Measurements from ENCODE around the gene ZMYND11. TPM values are rescaled to one million over a fixed set of nuclear protein-coding genes. Genes with fewer than 3 reads are reported as not detected.

ZMYND11 gene
- total RNA-seq, 1 experiment from 2014 or later, result 40.3 TPM

GRCh38 chr10:137031-137430 is 1.8 kb downstream of the ZMYND11 start:
- no peaks in the 10 kb centered on the region for H3K27me3 Mint-ChIP-seq (ENCODE audit: unreplicated experiment)
- H3K4me1 Mint-ChIP-seq (ENCODE audit: low read depth, unreplicated experiment), result peaks cover 38% of the 10 kb centered on the region
- BruUV-seq (replicated peaks), result no TSS peak
- CTCF ChIA-PET, result no interaction called here
- H3K36me3 Mint-ChIP-seq (ENCODE audit: insufficient read depth, unreplicated experiment), result peaks cover 23% of the 10 kb centered on the region
- peak overlapping the region; percentile 74 for H3K4me3 Mint-ChIP-seq (ENCODE audit: low read depth, unreplicated experiment)
- TF ChIP-seq CTCF (IDR thresholded peaks at IDR 0.05; ENCODE audit: unreplicated experiment), result peak; percentile 59
- DNase-seq, result peak; percentile 46
- H3K27ac Mint-ChIP-seq (ENCODE audit: unreplicated experiment), result no peak overlapping the region
- no peaks in the 10 kb centered on the region for H3K9me3 Mint-ChIP-seq (ENCODE audit: low read depth, unreplicated experiment)
- intact Hi-C loops (cut with micrococcal nuclease; ENCODE audit: unreplicated experiment), result no loop called here

- TF ChIP-seq CTCF (IDR thresholded peaks at IDR 0.05; ENCODE audit: unreplicated experiment), result no peak
- peaks cover 23% of the 10 kb centered on the region for H3K36me3 Mint-ChIP-seq (ENCODE audit: insufficient read depth, unreplicated experiment)
- no peak overlapping the region for H3K4me3 Mint-ChIP-seq (ENCODE audit: low read depth, unreplicated experiment)
- BruUV-seq (replicated peaks), result TSS peak; percentile 15
- DNase-seq, result no peak
- H3K9me3 Mint-ChIP-seq (ENCODE audit: low read depth, unreplicated experiment), result no peaks in the 10 kb centered on the region
- H3K27ac Mint-ChIP-seq (ENCODE audit: unreplicated experiment), result no peak overlapping the region
- CTCF ChIA-PET, result no interaction called here
- intact Hi-C loops (cut with micrococcal nuclease; ENCODE audit: unreplicated experiment), result no loop called here
- peaks cover 36% of the 10 kb centered on the region for H3K4me1 Mint-ChIP-seq (ENCODE audit: low read depth, unreplicated experiment)
- H3K27me3 Mint-ChIP-seq (ENCODE audit: unreplicated experiment), result no peaks in the 10 kb centered on the region
These were observed 2.4 kb downstream of the ZMYND11 start for GRCh38 chr10:137606-138005.

- CTCF ChIA-PET, result no interaction called here
- intact Hi-C loops (cut with micrococcal nuclease; ENCODE audit: unreplicated experiment), result no loop called here
- Mint-ChIP-seq H3K36me3 (ENCODE audit: insufficient read depth, unreplicated experiment) (no peaks in the 10 kb centered on the region), H3K27me3 (ENCODE audit: unreplicated experiment) (no peaks in the 10 kb centered on the region), H3K9me3 (ENCODE audit: low read depth, unreplicated experiment) (peaks cover 7% of the 10 kb centered on the region), H3K27ac (ENCODE audit: unreplicated experiment) (no peak overlapping the region), H3K4me3 (ENCODE audit: low read depth, unreplicated experiment) (no peak overlapping the region), H3K4me1 (ENCODE audit: low read depth, unreplicated experiment) (peaks cover 24% of the 10 kb centered on the region)
- no peak for DNase-seq
- no TSS peak for BruUV-seq (replicated peaks)
- no peak for TF ChIP-seq CTCF (IDR thresholded peaks at IDR 0.05; ENCODE audit: unreplicated experiment)
These were observed 7.1 kb downstream of the ZMYND11 start for GRCh38 chr10:142371-142770.

GRCh38 chr10:152915-153314 is 17.7 kb downstream of the ZMYND11 start:
- no peaks in the 10 kb centered on the region for H3K36me3 Mint-ChIP-seq (ENCODE audit: insufficient read depth, unreplicated experiment)
- no peaks in the 10 kb centered on the region for H3K4me1 Mint-ChIP-seq (ENCODE audit: low read depth, unreplicated experiment)
- BruUV-seq (replicated peaks), result no TSS peak
- no peak for DNase-seq
- CTCF ChIA-PET, result no interaction called here
- no peaks in the 10 kb centered on the region for H3K27me3 Mint-ChIP-seq (ENCODE audit: unreplicated experiment)
- peaks cover 5% of the 10 kb centered on the region for H3K9me3 Mint-ChIP-seq (ENCODE audit: low read depth, unreplicated experiment)
- intact Hi-C loops (cut with micrococcal nuclease; ENCODE audit: unreplicated experiment), result no loop called here
- H3K27ac Mint-ChIP-seq (ENCODE audit: unreplicated experiment), result no peak overlapping the region
- no peak overlapping the region for H3K4me3 Mint-ChIP-seq (ENCODE audit: low read depth, unreplicated experiment)
- TF ChIP-seq CTCF (IDR thresholded peaks at IDR 0.05; ENCODE audit: unreplicated experiment), result no peak

Data from Calu3 (cell line).